Subcutaneous abdominal adipose tissue (tissue), 5 donors: ENCODE data around the gene CTRB1.

ENCODE experiments used
- H3K27ac ChIP-seq: one replicate; pipeline ENCODE4 v1.7.0; 2013; ENCODE audit warnings: low read depth, mild to moderate bottlenecking, inconsistent platforms, low read length, moderate library complexity
- H3K27me3 ChIP-seq, 5 donors: one replicate each; pipeline ENCODE4 v1.7.0; 2013; ENCODE audit warnings: low read length in 5 of 5, inconsistent platforms in 1 of 5; ENCODE audit not compliant: control insufficient read depth in 5 of 5, insufficient read depth in 4 of 5
- H3K36me3 ChIP-seq, 5 donors: one replicate each; pipeline ENCODE4 v1.7.0; 2013; ENCODE audit warnings: low read length in 5 of 5; ENCODE audit not compliant: control insufficient read depth in 5 of 5, insufficient read depth in 5 of 5
- H3K4me1 ChIP-seq, 5 donors: one replicate each; pipeline ENCODE4 v1.7.0; 2013; ENCODE audit warnings: low read length in 5 of 5, mild to moderate bottlenecking in 3 of 5, moderate library complexity in 1 of 5; ENCODE audit not compliant: control insufficient read depth in 5 of 5, insufficient read depth in 5 of 5
- H3K4me3 ChIP-seq, 5 donors: one replicate each; pipeline ENCODE4 v1.7.0; 2013; ENCODE audit warnings: low read length in 5 of 5, low read depth in 1 of 5
- H3K9ac ChIP-seq, 5 donors: one replicate each; pipeline ENCODE4 v1.7.0; 2013; ENCODE audit warnings: low read length in 5 of 5, mild to moderate bottlenecking in 4 of 5, moderate library complexity in 3 of 5
- H3K9me3 ChIP-seq, 5 donors: one replicate each; pipeline ENCODE4 v1.7.0; 2013; ENCODE audit warnings: low read length in 5 of 5; ENCODE audit not compliant: control insufficient read depth in 5 of 5
- donor health status: healthy.
- donor health status: healthy.
- donor health status: healthy.
- donor health status: healthy.
- donor health status: healthy.

The CTRB1 gene

GRCh38 chr16:75261590-75262078, 42.8 kb downstream of the CTRB1 start:
- Histone ChIP-seq H3K9ac (peak overlapping the region in 1 of 5 donors; percentile 4), H3K4me3 (no peak overlapping the region), H3K36me3 (no peaks in the 10 kb centered on the region), H3K27ac (peak overlapping the region; percentile 96), H3K9me3 (no peaks in the 10 kb centered on the region), H3K27me3 (no peaks in the 10 kb centered on the region), H3K4me1 (peaks cover 15 to 80% (median 71%) of the 10 kb centered on the region in 5 donors)

GRCh38 chr16:75262104-75262799, 43.5 kb downstream of the CTRB1 start:
- no peaks in the 10 kb centered on the region for H3K36me3 ChIP-seq
- H3K27ac ChIP-seq, result peak overlapping the region; percentile 96
- no peaks in the 10 kb centered on the region for H3K9me3 ChIP-seq
- peak overlapping the region in 2 of 5 donors; percentile 33 to 37 for H3K9ac ChIP-seq
- no peaks in the 10 kb centered on the region for H3K27me3 ChIP-seq
- peak overlapping the region in 1 of 5 donors; percentile 26 for H3K4me3 ChIP-seq
- H3K4me1 ChIP-seq, result peaks cover 14 to 78% (median 65%) of the 10 kb centered on the region in 5 donors

GRCh38 chr16:75262800-75263127, 44.0 kb downstream of the CTRB1 start:
- H3K4me1 ChIP-seq, result peaks cover 14 to 72% (median 60%) of the 10 kb centered on the region in 5 donors
- no peaks in the 10 kb centered on the region for H3K9me3 ChIP-seq
- peak overlapping the region in 1 of 5 donors; percentile 26 for H3K4me3 ChIP-seq
- H3K27me3 ChIP-seq, result no peaks in the 10 kb centered on the region
- no peaks in the 10 kb centered on the region for H3K36me3 ChIP-seq
- peak overlapping the region; percentile 96 for H3K27ac ChIP-seq
- H3K9ac ChIP-seq, result peak overlapping the region in 2 of 5 donors; percentile 33 to 53

- H3K4me1 ChIP-seq, result peaks cover 14 to 66% (median 54%) of the 10 kb centered on the region in 5 donors
- H3K4me3 ChIP-seq, result peak overlapping the region; percentile 36 to 87 (median 76)
- H3K9ac ChIP-seq, result peak overlapping the region in 4 of 5 donors; percentile 18 to 98 (median 90)
- H3K27me3 ChIP-seq, result no peaks in the 10 kb centered on the region
- no peaks in the 10 kb centered on the region for H3K9me3 ChIP-seq
- peak overlapping the region; percentile 96 for H3K27ac ChIP-seq
- H3K36me3 ChIP-seq, result no peaks in the 10 kb centered on the region
Measured at GRCh38 chr16:75263291-75263962, 44.6 kb downstream of the CTRB1 start.

- H3K4me3 ChIP-seq, result peak overlapping the region; percentile 67 to 87 (median 77)
Measured at GRCh38 chr16:75263963-75264445, 45.2 kb downstream of the CTRB1 start.

GRCh38 chr16:75264457-75264998, 45.7 kb downstream of the CTRB1 start:
- Histone ChIP-seq H3K27ac (peak overlapping the region; percentile 96), H3K27me3 (no peaks in the 10 kb centered on the region), H3K9me3 (no peaks in the 10 kb centered on the region), H3K9ac (peak overlapping the region; percentile 39 to 99 (median 97)), H3K36me3 (no peaks in the 10 kb centered on the region), H3K4me1 (peaks cover 14 to 58% (median 50%) of the 10 kb centered on the region in 5 donors), H3K4me3 (peak overlapping the region; percentile 67 to 87 (median 77))

More at GRCh38 chr16:75263963-75264445, 45.2 kb downstream of the CTRB1 start:
- Histone ChIP-seq H3K9ac (peak overlapping the region; percentile 39 to 99 (median 97)), H3K9me3 (no peaks in the 10 kb centered on the region), H3K27ac (peak overlapping the region; percentile 96), H3K27me3 (no peaks in the 10 kb centered on the region), H3K4me1 (peaks cover 14 to 60% (median 50%) of the 10 kb centered on the region in 5 donors), H3K36me3 (no peaks in the 10 kb centered on the region)

GRCh38 chr16:75264999-75265910, 46.5 kb downstream of the CTRB1 start:
- Histone ChIP-seq H3K9ac (peak overlapping the region; percentile 39 to 99 (median 97)), H3K36me3 (no peaks in the 10 kb centered on the region), H3K27me3 (no peaks in the 10 kb centered on the region), H3K4me3 (peak overlapping the region; percentile 67 to 87 (median 77)), H3K4me1 (peaks cover 14 to 58% (median 50%) of the 10 kb centered on the region in 5 donors), H3K9me3 (no peaks in the 10 kb centered on the region), H3K27ac (peak overlapping the region; percentile 96)

- Histone ChIP-seq H3K4me1 (peaks cover 14 to 55% (median 50%) of the 10 kb centered on the region in 5 donors), H3K9me3 (no peaks in the 10 kb centered on the region), H3K4me3 (peak overlapping the region; percentile 75 to 87 (median 77)), H3K9ac (peak overlapping the region in 4 of 5 donors; percentile 77 to 99 (median 95)), H3K36me3 (no peaks in the 10 kb centered on the region), H3K27ac (peak overlapping the region; percentile 96), H3K27me3 (no peaks in the 10 kb centered on the region)
Measured at GRCh38 chr16:75265911-75266701, 47.3 kb downstream of the CTRB1 start.
